H1 (cell line): Measurements from ENCODE around the gene MYOZ2. TPM values are rescaled to one million over a fixed set of nuclear protein-coding genes. Genes with fewer than 3 reads are reported as not detected.

Experiments
- CTCF ChIA-PET: fragments of 300-600 bp; sonication (Branson Sonifier 250); formaldehyde crosslinking; loops from one replicate; lab custom pipeline; 2021; ENCODE audit not compliant: partially characterized antibody; lab: Charles Lee
- POLR2A ChIA-PET: fragments of 300-600 bp; sonication (Branson Sonifier 250); formaldehyde crosslinking; loops from one replicate; lab custom pipeline; 2021; ENCODE audit warnings: inconsistent platforms; ENCODE audit not compliant: partially characterized antibody; lab: Charles Lee
- DNase-seq, 2 experiments: peaks; one replicate each; pipeline versions ENCODE4 v3.0.0 to v3.0.0-alpha.2; 2010 to 2022; ENCODE audit warnings: low spot score in 2 of 2, low read depth in 1 of 2, mixed read lengths in 1 of 2
- FAIRE-seq: peaks from 2 replicates; lab custom pipeline; 2011; peaks lifted over from hg19 to GRCh38; lab: Jason Lieb, UNC
- H2AFZ ChIP-seq: 2 replicates; pipeline ENCODE4 v1.8.1; 2012; ENCODE audit warnings: low read length, inconsistent platforms
- H2AK5ac ChIP-seq: 2 replicates; pipeline ENCODE4 v1.6.1; 2013; ENCODE audit warnings: low read depth, low read length
- H2BK120ac ChIP-seq: replicated peaks from 2 replicates; pipeline ENCODE3; 2013; ENCODE audit warnings: low read depth, low read length, inconsistent platforms
- H2BK12ac ChIP-seq: 2 replicates; pipeline ENCODE4 v1.6.1; 2013; ENCODE audit warnings: low read depth, low read length
- H2BK15ac ChIP-seq: 2 replicates; pipeline ENCODE4 v1.6.1; 2013; ENCODE audit warnings: low read length
- H2BK20ac ChIP-seq: 2 replicates; pipeline ENCODE4 v1.6.1; 2013; ENCODE audit warnings: low read length
- H2BK5ac ChIP-seq: 2 replicates; pipeline ENCODE4 v1.6.1; 2013; ENCODE audit warnings: low read depth, low read length
- H3K14ac ChIP-seq: 2 replicates; pipeline ENCODE4 v1.6.1; 2013; ENCODE audit warnings: inconsistent platforms; ENCODE audit not compliant: insufficient read length
- H3K18ac ChIP-seq: 2 replicates; pipeline ENCODE4 v1.6.1; 2013; ENCODE audit warnings: low read length; ENCODE audit errors: extremely low read depth
- H3K23ac ChIP-seq: 2 replicates; pipeline ENCODE4 v1.6.1; 2013; ENCODE audit warnings: inconsistent platforms; ENCODE audit not compliant: insufficient read length
- H3K23me2 ChIP-seq: 2 replicates; pipeline ENCODE4 v1.6.1; 2013; ENCODE audit warnings: low read depth, low read length
- H3K27ac ChIP-seq: 2 replicates; pipeline ENCODE4 v1.6.1; 2011; ENCODE audit warnings: low read depth, low read length, inconsistent platforms
- H3K27me3 ChIP-seq, 4 experiments: replicated peaks in 1 of 4; 1 replicate in 1 of 4; 2 replicates in 3 of 4; pipeline versions ENCODE4 v1.6.1 to v1.8.1; 2011 to 2013; ENCODE audit warnings: low read length in 3 of 4, mild to moderate bottlenecking in 3 of 4, inconsistent platforms in 2 of 4, mixed read lengths in 2 of 4, moderate library complexity in 1 of 4; ENCODE audit not compliant: control insufficient read depth in 3 of 4, insufficient read depth in 3 of 4; ENCODE audit errors: extremely low read depth in 1 of 4
- H3K36me3 ChIP-seq, 4 experiments: 2 replicates each; pipeline versions ENCODE4 v1.6.1 to v1.8.1; 2011 to 2013; ENCODE audit warnings: mild to moderate bottlenecking in 4 of 4, low read length in 3 of 4, moderate library complexity in 2 of 4, control low read depth in 1 of 4, inconsistent platforms in 1 of 4; ENCODE audit not compliant: insufficient read depth in 4 of 4, control insufficient read depth in 2 of 4
- H3K4ac ChIP-seq: replicated peaks from 2 replicates; pipeline ENCODE3; 2013; ENCODE audit warnings: low read length, low read depth, mixed read lengths, inconsistent platforms; ENCODE audit not compliant: insufficient read length
- H3K4me1 ChIP-seq, 4 experiments: replicated peaks in 1 of 4; 1 replicate in 1 of 4; 2 replicates in 3 of 4; pipeline versions ENCODE4 v1.6.1 to v1.8.1; 2011 to 2013; ENCODE audit warnings: low read length in 3 of 4, inconsistent platforms in 2 of 4, mixed read lengths in 1 of 4; ENCODE audit not compliant: insufficient read depth in 4 of 4, control insufficient read depth in 3 of 4
- H3K4me2 ChIP-seq, 2 experiments: 2 replicates each; pipeline versions ENCODE4 v1.6.1 to v1.8.1; 2011 to 2013; ENCODE audit warnings: low read depth in 2 of 2, low read length in 2 of 2, control low read depth in 1 of 2, inconsistent platforms in 1 of 2, mild to moderate bottlenecking in 1 of 2; ENCODE audit not compliant: insufficient read depth in 1 of 2
- H3K4me3 ChIP-seq, 4 experiments: fragments of 200-600, 300-600 bp in 1 of 4; sonication (generic), shearing (Covaris generic), sonication (Bioruptor Twin) in 1 of 4; 2 replicates each; pipeline versions ENCODE4 v1.5.1 to v1.8.1; 2011 to 2016; ENCODE audit warnings: low read length in 4 of 4, low read depth in 3 of 4, control low read depth in 2 of 4, inconsistent platforms in 2 of 4, mild to moderate bottlenecking in 2 of 4, mixed read lengths in 1 of 4, moderate library complexity in 1 of 4; ENCODE audit not compliant: insufficient read depth in 2 of 4; ENCODE audit errors: extremely low read depth in 1 of 4
- H3K56ac ChIP-seq: replicated peaks from 2 replicates; pipeline ENCODE3; 2013; ENCODE audit warnings: low read depth, mild to moderate bottlenecking, mixed read lengths, low read length, inconsistent platforms; ENCODE audit not compliant: insufficient read length
- H3K79me1 ChIP-seq: 2 replicates; pipeline ENCODE4 v1.6.1; 2013; ENCODE audit warnings: low read depth, low read length, control low read depth
- H3K79me2 ChIP-seq, 2 experiments: 2 replicates each; pipeline versions ENCODE4 v1.6.1 to v1.8.1; 2012 to 2013; ENCODE audit warnings: low read length in 2 of 2, mild to moderate bottlenecking in 2 of 2, inconsistent platforms in 1 of 2; ENCODE audit not compliant: insufficient read depth in 2 of 2, control insufficient read depth in 1 of 2
- H3K9ac ChIP-seq, 4 experiments: replicated peaks in 1 of 4; 1 replicate in 1 of 4; 2 replicates in 3 of 4; pipeline versions ENCODE4 v1.6.1 to v1.8.1; 2011 to 2013; ENCODE audit warnings: low read depth in 3 of 4, low read length in 3 of 4, control low read depth in 2 of 4, mild to moderate bottlenecking in 2 of 4, moderate library complexity in 2 of 4, inconsistent platforms in 1 of 4; ENCODE audit errors: extremely low read depth in 1 of 4
- H3K9me3 ChIP-seq, 2 experiments: 2 replicates each; pipeline versions ENCODE4 v1.6.1 to v1.8.1; 2012 to 2013; ENCODE audit warnings: mild to moderate bottlenecking in 2 of 2, moderate library complexity in 2 of 2, control low read depth in 1 of 2, inconsistent platforms in 1 of 2, low read depth in 1 of 2, low read length in 1 of 2, mixed read lengths in 1 of 2; ENCODE audit not compliant: insufficient read depth in 2 of 2
- H4K20me1 ChIP-seq, 2 experiments: replicated peaks in 1 of 2; 2 replicates each; pipeline versions ENCODE3 to v1.8.1; 2011 to 2013; ENCODE audit warnings: inconsistent platforms in 2 of 2, low read length in 2 of 2, mild to moderate bottlenecking in 1 of 2; ENCODE audit not compliant: insufficient read depth in 2 of 2, control insufficient read depth in 1 of 2
- H4K5ac ChIP-seq: 2 replicates; pipeline ENCODE4 v1.6.1; 2013; ENCODE audit warnings: low read length, low read depth, mixed read lengths, inconsistent platforms; ENCODE audit not compliant: insufficient read length
- H4K8ac ChIP-seq: 2 replicates; pipeline ENCODE4 v1.8.0; 2013; ENCODE audit warnings: mild to moderate bottlenecking, moderate library complexity, low read length, inconsistent platforms; ENCODE audit not compliant: insufficient read depth; ENCODE audit errors: extremely low read depth
- H4K91ac ChIP-seq: replicated peaks from 2 replicates; pipeline ENCODE3; 2013; ENCODE audit warnings: low read length, mixed read lengths, inconsistent platforms; ENCODE audit not compliant: insufficient read length
- POU5F1 ChIP-seq: IDR thresholded peaks from 2 replicates; pipeline ENCODE4 v1.6.1; 2011; ENCODE audit warnings: low read depth, mild to moderate bottlenecking, low read length, moderate library complexity
- SIX5 ChIP-seq: IDR thresholded peaks from 2 replicates; pipeline ENCODE4 v1.6.1; 2011; ENCODE audit warnings: mild to moderate bottlenecking, low read depth, low read length
- WGBS, 2 experiments: shearing (Covaris generic) in 1 of 2; methylation state at CpG; one replicate each; pipeline versions ENCODE4 v1.1.6 to v1.1.7; 2013 to 2015; ENCODE audit warnings: low lambda C conversion rate in 2 of 2, mixed read lengths in 2 of 2, inconsistent platforms in 1 of 2, low coverage in 1 of 2, missing lambda C conversion rate in 1 of 2; ENCODE audit not compliant: insufficient replicate concordance in 2 of 2, insufficient coverage in 1 of 2, insufficient read length in 1 of 2; ENCODE audit errors: extremely low coverage in 1 of 2, missing lambda C conversion rate in 1 of 2; 5-methylcytosine and 5-hydroxymethylcytosine counted together
- polyA plus RNA-seq, 7 experiments: library from polyadenylated mRNA; depleted of rRNA in 3 of 7; stranded (reverse) in 5 of 7; unstranded in 2 of 7; fragments of >200 nt in 5 of 7; fragments of 200-250 nt in 2 of 7; gene quantifications; 1 replicate in 5 of 7; 2 replicates in 1 of 7; 4 replicates in 1 of 7; pipeline versions ENCODE4 v1.2.1 to v1.2.3, GENCODE V29; 2011 to 2013; ENCODE audit warnings: missing spikeins in 2 of 7, mixed read lengths in 2 of 7
- total RNA-seq: library from RNA; stranded (reverse); fragmentation: NEBNext Ultra II Directional; extraction: Animal tissue kit (Norgen Biotek cat#: 25700); gene quantifications from 2 replicates; pipeline ENCODE4 v1.2.1, GENCODE V29; 2021

Gene MYOZ2
- total and polyA plus RNA-seq, 2 of the 8 experiments (the other 6 are each of a cell fraction or from before 2014, with no cell fraction given), result not detected

DNA sequence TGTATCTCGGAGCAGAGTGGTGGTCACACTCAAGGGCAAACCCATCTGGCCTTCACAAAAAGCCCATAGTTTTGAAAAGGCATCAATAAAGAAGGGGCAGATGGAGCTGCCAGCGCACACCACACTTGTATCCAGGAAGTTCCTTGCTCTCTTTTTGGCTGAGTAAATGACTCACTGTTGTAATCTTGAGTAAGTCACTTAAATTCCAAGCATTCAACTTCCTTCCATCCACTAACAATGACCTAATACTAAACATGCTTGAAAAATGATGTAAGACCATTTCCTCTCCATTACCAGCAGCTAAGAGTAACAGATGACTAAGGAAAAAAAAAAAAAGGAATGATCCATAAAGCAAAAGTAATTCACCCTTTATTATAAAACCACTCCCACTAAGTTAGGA lies 32.4 kb upstream of the MYOZ2 start:
- Histone ChIP-seq H3K4me3 (no peak overlapping the region), H3K9ac (no peak overlapping the region), H3K14ac (no peak overlapping the region), H3K4me1 (no peaks in the 10 kb centered on the region), H3K23ac (no peak overlapping the region), H2AFZ (peak overlapping the region; percentile 14; the same call in 1 of the 2 replicates), H2AK5ac (no peak overlapping the region), H3K27me3 (no peaks in the 10 kb centered on the region), H3K56ac (no peak overlapping the region), H2BK5ac (no peak overlapping the region; the same call in 1 of the 2 replicates), H3K4ac (no peak overlapping the region), H2BK120ac (no peak overlapping the region), H4K5ac (no peak overlapping the region), H2BK12ac (no peak overlapping the region), H4K20me1 (no peaks in the 10 kb centered on the region), H4K8ac (no peak overlapping the region), H3K9me3 (no peaks in the 10 kb centered on the region), H3K36me3 (no peaks in the 10 kb centered on the region; a peak in 1 of 8 replicates), H3K79me1 (no peaks in the 10 kb centered on the region), H3K4me2 (no peak overlapping the region), H3K23me2 (no peaks in the 10 kb centered on the region), H2BK15ac (no peak overlapping the region), H4K91ac (no peak overlapping the region), H3K18ac (no peak overlapping the region), H3K79me2 (no peaks in the 10 kb centered on the region), H3K27ac (no peak overlapping the region), H2BK20ac (no peak overlapping the region)
- 86% methylated on average over 2 of the region's 2 CpGs; no CpG with 5 or more reads in 1 of the 2 experiments for WGBS, 2 experiments
- no peak for TF ChIP-seq POU5F1
- no peak for TF ChIP-seq SIX5
- FAIRE-seq (no peak), DNase-seq (no peak)
- ChIA-PET POLR2A (interaction anchor here (1.3 kb wide), 1 partner anchor 109 kb away, joined by 6 read pairs; the partner anchor contains the start of gene USP53), CTCF (interaction anchor here (1.4 to 2.4 kb wide), 3 partner anchors 16 to 63 kb away, joined by 4 to 6 read pairs (median 5); no protein-coding TSS in a partner anchor)
